Stomach (tissue), 4 donors: ENCODE results near the gene RNF208.

ENCODE experiments used
- EP300 ChIP-seq: sonication (generic); formaldehyde crosslinking; IDR thresholded peaks from one replicate; pipeline ENCODE4 v1.6.1; 2017; ENCODE audit warnings: antibody characterized with exemption
- POLR2A ChIP-seq, 4 donors: fragments of 450-650 bp; IDR thresholded peaks; one replicate each; pipeline ENCODE4 v1.6.1; 2016; ENCODE audit warnings: antibody characterized with exemption in 4 of 4, control low read depth in 2 of 4, mild to moderate bottlenecking in 1 of 4, moderate library complexity in 1 of 4
- POLR2AphosphoS5 ChIP-seq, 3 donors: sonication (generic); formaldehyde crosslinking; IDR thresholded peaks; one replicate each; pipeline ENCODE4 v1.6.1; 2016; ENCODE audit warnings: antibody characterized with exemption in 3 of 3
- TF ChIP-seq, protein P1 (sequence below), 7 experiments: fragments of 450-650 bp in 4 of 7; fragments of 200-600 bp in 3 of 7; sonication (generic) in 3 of 7; IDR thresholded peaks; one replicate each; pipeline ENCODE4 v1.5.1; 2016 to 2019; ENCODE audit warnings: antibody characterized with exemption in 7 of 7, control low read depth in 2 of 7, mild to moderate bottlenecking in 1 of 7

DNA sequence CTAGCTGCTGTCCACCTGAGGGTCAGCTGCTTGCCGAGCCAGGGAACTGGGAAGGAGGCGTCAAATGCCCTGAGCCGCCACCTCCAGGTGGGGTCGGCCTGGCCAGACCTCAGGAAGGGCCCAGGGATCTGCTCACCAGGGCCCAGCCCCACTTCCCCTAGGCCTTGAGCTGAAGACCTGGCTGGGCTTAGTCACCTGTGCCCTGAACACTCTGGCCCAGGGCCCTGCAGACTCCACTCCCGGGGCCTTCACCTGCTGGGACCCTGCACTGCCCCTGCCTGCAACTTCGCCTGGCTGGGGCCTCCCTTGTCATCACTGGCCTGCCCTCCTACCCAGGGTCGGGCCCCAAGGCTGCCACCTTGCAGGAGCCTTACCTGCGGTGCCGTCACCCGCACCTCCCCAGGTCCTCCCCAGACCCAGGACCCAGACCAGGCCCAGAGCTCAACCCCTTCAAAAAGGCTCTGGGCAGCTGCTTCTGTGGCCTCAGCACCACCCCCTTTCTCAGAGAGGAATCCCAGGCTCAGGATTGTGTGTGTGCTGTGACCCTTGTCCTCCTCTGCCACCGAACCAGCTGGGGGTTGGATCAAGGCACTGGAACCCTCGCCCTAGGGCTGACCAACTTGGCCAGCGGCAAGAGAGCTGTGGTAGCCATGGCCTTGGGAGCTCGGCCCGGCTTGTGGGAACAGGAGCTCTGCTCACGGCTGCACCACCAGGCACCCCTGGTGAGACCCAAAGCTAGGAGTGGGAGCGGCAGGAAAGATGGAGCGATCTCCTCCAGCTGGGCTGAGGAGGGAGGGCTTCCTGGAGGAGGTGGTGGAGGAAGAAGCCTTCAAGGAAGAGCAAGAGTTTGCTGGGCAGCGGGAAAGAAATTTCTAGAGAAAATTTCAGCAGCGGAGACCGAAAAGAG, 31.9 kb upstream of the RNF208 start:
- no peak for TF ChIP-seq POLR2A (IDR thresholded peaks at IDR 0.05)
- TF ChIP-seq, protein P1, sequence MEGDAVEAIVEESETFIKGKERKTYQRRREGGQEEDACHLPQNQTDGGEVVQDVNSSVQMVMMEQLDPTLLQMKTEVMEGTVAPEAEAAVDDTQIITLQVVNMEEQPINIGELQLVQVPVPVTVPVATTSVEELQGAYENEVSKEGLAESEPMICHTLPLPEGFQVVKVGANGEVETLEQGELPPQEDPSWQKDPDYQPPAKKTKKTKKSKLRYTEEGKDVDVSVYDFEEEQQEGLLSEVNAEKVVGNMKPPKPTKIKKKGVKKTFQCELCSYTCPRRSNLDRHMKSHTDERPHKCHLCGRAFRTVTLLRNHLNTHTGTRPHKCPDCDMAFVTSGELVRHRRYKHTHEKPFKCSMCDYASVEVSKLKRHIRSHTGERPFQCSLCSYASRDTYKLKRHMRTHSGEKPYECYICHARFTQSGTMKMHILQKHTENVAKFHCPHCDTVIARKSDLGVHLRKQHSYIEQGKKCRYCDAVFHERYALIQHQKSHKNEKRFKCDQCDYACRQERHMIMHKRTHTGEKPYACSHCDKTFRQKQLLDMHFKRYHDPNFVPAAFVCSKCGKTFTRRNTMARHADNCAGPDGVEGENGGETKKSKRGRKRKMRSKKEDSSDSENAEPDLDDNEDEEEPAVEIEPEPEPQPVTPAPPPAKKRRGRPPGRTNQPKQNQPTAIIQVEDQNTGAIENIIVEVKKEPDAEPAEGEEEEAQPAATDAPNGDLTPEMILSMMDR (IDR thresholded peaks at IDR 0.05) = no peak
- TF ChIP-seq EP300 = no peak
- no peak for TF ChIP-seq POLR2AphosphoS5 (IDR thresholded peaks at IDR 0.05)
